Stimulated activated CD8-positive, alpha-beta memory T cell treated with anti-CD3 and anti-CD28 coated beads, Interleukin-4, amount 100 ng/mL, for 24 hours (primary cell): ENCODE results near the gene GNMT.
"Not testable (repeated sequence)": the region's sequence is repeated elsewhere in the genome, so short reads cannot be mapped to it uniquely, and the experiment has no call there.

ENCODE experiments used
- DNase-seq: peaks from one replicate; pipeline ENCODE4 v3.0.0-alpha.2; 2020; ENCODE audit warnings: low read depth

The GNMT gene

DNA sequence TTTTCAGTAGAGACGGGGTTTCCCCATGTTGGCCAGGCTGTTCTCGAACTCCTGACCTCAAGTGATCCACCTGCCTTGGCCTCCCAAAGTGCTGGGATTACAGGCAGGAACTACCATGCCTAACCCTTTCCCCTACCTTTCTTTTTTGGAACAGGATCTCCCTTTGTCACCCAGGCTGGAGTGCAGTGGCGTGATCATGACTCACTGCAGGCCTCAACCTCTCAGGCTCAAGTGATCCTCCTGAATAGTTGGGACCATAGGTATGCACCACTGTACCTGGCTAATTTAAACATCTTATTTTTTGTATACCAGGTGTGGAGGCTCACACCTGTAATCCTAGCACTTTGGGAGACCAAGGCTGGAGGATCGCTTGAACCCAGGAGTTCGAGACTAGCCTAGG, 19.2 kb upstream of the GNMT start:
- DNase-seq: not testable (repeated sequence)

GRCh38 chr6:42942444-42942843, 18.1 kb upstream of the GNMT start:
- no peak for DNase-seq

- no peak for DNase-seq
These were observed 12.6 kb upstream of the GNMT start for GRCh38 chr6:42947950-42948349.

- no peak for DNase-seq
These were observed 8.2 kb upstream of the GNMT start for GRCh38 chr6:42952389-42952788.

DNA sequence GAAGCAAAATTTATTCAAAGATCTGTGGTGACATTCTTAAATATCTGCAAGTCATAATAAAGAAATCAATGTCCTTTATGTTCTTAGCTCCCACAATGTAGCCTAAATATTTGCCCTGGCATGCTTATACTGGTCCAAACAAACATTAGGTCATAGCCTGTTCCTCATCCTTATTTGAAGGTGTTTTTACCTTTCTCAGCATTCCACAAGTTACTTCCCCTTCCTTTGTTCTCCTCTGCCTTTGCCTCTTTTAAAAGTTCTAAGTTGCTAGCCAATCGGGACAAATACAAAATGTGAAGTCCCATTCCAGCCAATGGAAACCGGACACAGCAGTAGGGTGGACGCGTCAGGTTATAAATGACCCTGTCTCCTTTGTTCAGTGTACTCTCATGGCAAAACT, 6.1 kb upstream of the GNMT start:
- not testable (repeated sequence) for DNase-seq

GRCh38 chr6:42958125-42958524, 2.4 kb upstream of the GNMT start:
- no peak for DNase-seq

GRCh38 chr6:42959917-42960242, 674 bp upstream of the GNMT start:
- DNase-seq: no peak

DNA sequence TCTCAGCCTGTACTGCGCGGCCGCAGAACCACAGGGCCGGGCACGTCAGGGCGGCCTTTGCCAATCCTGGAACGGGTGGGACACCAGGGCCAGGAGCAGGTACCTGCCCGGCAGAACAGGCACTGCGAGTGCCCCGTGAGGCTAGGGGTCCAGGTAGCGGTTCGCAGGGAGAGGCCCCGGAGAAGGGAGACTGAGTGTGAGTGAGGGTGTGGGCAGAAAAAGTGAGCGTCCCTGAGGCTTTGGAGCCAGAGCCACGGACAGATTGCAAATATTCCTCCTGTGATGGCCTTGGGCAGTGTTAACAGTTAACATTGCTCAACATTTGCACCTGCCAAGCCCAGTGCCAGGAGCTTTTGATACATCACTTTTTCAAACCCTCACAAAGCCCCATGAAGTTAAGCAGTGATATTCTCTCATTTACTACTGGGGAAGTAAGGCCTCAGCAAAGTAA, 491 bp downstream of the GNMT start:
- DNase-seq: no peak

GRCh38 chr6:42962096-42962495, 1.5 kb downstream of the GNMT start:
- DNase-seq: no peak

DNA sequence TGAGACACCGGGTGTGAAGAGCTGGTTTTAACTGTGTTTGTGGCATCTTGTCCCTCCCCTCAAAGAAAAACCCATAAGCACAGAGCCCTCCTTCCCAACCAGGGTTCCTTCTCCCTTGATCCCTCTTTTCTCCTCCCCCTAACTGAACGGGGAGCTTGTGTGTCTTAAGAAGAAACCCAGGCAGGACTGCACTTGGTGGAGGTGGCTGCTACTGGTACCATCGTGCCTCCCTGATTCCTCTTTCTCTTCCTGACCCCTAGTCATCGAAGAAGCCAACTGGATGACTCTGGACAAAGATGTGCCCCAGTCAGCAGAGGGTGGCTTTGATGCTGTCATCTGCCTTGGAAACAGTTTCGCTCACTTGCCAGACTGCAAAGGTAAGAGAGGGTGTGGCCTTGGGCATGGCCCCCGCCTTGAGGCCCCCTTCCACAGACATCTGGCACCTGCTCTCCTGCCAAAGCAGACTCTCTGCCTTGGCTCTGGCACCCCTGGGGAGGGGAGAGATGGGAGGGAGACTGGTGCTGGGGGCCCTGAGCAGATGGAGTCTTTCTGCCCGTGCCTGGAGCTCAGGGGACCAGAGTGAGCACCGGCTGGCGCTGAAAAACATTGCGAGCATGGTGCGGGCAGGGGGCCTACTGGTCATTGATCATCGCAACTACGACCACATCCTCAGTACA, 2.1 kb downstream of the GNMT start:
- no peak for DNase-seq

GRCh38 chr6:42963179-42963854, 2.8 kb downstream of the GNMT start:
- DNase-seq: no peak

- no peak for DNase-seq
These were observed 3.5 kb downstream of the GNMT start for GRCh38 chr6:42963855-42964605.

- no peak for DNase-seq
These were observed 6.0 kb downstream of the GNMT start for GRCh38 chr6:42966571-42966970.

- DNase-seq: no peak
These were observed 6.7 kb downstream of the GNMT start for GRCh38 chr6:42967228-42967627.

DNA sequence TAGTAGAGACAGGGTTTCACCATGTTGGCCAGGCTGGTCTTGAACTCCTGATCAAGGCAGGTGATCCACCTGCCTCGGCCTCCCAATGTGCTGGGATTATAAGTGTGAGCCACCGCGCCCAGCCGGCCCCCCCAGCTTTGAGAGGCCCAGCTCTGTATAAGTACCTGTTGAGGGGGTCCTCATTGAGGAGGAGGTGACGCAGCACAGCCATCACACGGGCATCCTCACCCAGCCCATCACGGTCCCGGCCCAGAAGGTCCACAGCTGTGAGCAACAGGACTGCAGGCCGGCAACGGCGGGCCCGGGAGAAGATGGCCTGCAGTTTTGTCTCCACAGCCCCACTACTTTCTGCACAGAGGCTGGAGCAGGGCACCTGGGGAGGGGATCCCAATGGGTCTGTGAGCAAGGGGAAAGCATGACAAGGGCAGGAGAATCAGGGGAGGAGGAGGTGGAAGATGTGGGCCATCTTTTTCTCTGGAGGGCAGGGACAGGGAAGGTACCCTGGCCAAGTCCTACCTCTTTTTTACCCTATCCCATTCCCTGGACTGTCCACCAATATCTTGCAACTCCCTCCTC, 7.7 kb downstream of the GNMT start:
- DNase-seq: no peak

- no peak for DNase-seq
These were observed 8.2 kb downstream of the GNMT start for GRCh38 chr6:42968783-42969182.

DNA sequence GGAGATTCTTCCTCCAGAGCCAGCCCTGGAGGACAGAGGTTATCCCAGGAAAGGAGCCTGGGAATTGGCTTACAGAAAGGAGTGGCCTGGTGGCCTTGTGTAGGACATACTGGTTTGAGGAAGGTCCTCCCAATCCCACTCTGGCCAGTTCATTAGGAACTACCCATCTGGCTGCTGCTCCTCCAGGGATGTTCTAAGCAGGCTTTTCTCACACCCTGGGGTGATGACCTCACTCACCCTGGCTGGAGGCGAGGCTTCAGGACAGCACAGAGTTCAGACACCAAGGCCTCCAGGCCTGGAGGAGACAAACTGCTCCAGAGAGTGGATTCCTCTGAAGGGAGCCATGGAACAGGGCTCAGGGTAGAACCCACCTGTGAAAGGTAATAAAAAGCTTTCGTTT, 8.9 kb downstream of the GNMT start:
- DNase-seq: no peak

- no peak for DNase-seq
These were observed 9.4 kb downstream of the GNMT start for GRCh38 chr6:42969934-42970333.

GRCh38 chr6:42970871-42971612, 10.5 kb downstream of the GNMT start:
- DNase-seq: no peak

- no peak for DNase-seq
These were observed 11.3 kb downstream of the GNMT start for GRCh38 chr6:42971746-42972327.

GRCh38 chr6:42973926-42974325, 13.4 kb downstream of the GNMT start:
- no peak for DNase-seq
